Left lung (tissue), 10 donors: ENCODE results near the gene RASSF1. TPM values are rescaled to one million over a fixed set of nuclear protein-coding genes. Genes with fewer than 3 reads are reported as not detected.

ENCODE experiments used
- ATAC-seq: fragments of 200-7000 bp; cut with Tn5 transposase; one replicate; pipeline ENCODE4 v1.9.1; 2020; ENCODE audit warnings: moderate library complexity
- DNase-seq, 4 donors: peaks; one replicate each; pipeline ENCODE4 v3.0.0-alpha.2; 2013 to 2020
- H3K27ac ChIP-seq, 2 donors: fragments of 200-600 bp; sonication (generic) in 1 of 2; one replicate each; pipeline versions ENCODE4 v1.5.0 to v1.8.0; 2020 to 2021
- H3K27me3 ChIP-seq, 2 donors: fragments of 200-600 bp; sonication (generic) in 1 of 2; one replicate each; pipeline versions ENCODE4 v1.5.0 to v1.8.0; 2020 to 2021
- H3K36me3 ChIP-seq, 2 donors: fragments of 200-600 bp; sonication (generic) in 1 of 2; one replicate each; pipeline versions ENCODE4 v1.5.0 to v1.8.0; 2020 to 2021
- H3K4me1 ChIP-seq, 2 donors: fragments of 200-600 bp; one replicate each; pipeline ENCODE4 v1.8.0; 2021
- H3K4me3 ChIP-seq, 2 donors: fragments of 200-600 bp; sonication (generic) in 1 of 2; one replicate each; pipeline versions ENCODE4 v1.5.0 to v1.8.0; 2020 to 2021; ENCODE audit warnings: mild to moderate bottlenecking in 1 of 2
- H3K9me3 ChIP-seq, 2 donors: fragments of 200-600 bp; sonication (generic) in 1 of 2; one replicate each; pipeline versions ENCODE4 v1.5.0 to v1.8.0; 2020 to 2021
- CTCF ChIP-seq, 2 donors: fragments of 200-600 bp; sonication (generic) in 1 of 2; IDR thresholded peaks; one replicate each; pipeline versions ENCODE4 v1.5.0 to v1.8.0; 2021; ENCODE audit warnings: antibody characterized with exemption in 2 of 2
- intact Hi-C, 2 donors: fragments of 100-400 bp; cut with DNase I; formaldehyde crosslinking; loops; one replicate each; pipeline versions ENCODE4 v1.11.2 to v1.14.2; 2022
- polyA plus RNA-seq, 6 donors: library from polyadenylated mRNA; unstranded; fragments of 120-200 nt; gene quantifications; one replicate each; pipeline ENCODE4 v1.2.1, GENCODE V29; 2013; ENCODE audit not compliant: insufficient read length in 6 of 6
- total RNA-seq, 2 donors: library from RNA; stranded (reverse); fragmentation: NEBNext Ultra II Directional; extraction: Animal tissue kit (Norgen Biotek cat#: 25700); gene quantifications; one replicate each; pipeline ENCODE4 v1.2.1, GENCODE V29; 2021
- donor health status: DM: no; HTN: yes; CAD: no.
- donor health status: DM: no; HTN: no; CAD: no.

The RASSF1 gene
- total and polyA plus RNA-seq, 8 donors = 24.9 to 40.7 (median 28.8) TPM

- no peaks in the 10 kb centered on the region for H3K27me3 ChIP-seq
- TF ChIP-seq CTCF (IDR thresholded peaks at IDR 0.05) = no peak
- no peak for ATAC-seq
- H3K4me1 ChIP-seq = peaks cover 29 to 82% of the 10 kb centered on the region in 2 donors
- H3K4me3 ChIP-seq = peak overlapping the region; percentile 69 to 78
- intact Hi-C loops = no loop called here
- H3K36me3 ChIP-seq = peaks cover 4 to 54% of the 10 kb centered on the region in 2 donors
- DNase-seq = no peak
- peak overlapping the region in 1 of 2 donors; percentile 97 for H3K27ac ChIP-seq
- no peaks in the 10 kb centered on the region for H3K9me3 ChIP-seq
Measured at GRCh38 chr3:50351323-50351697, 10.7 kb upstream of the RASSF1 start.

DNA sequence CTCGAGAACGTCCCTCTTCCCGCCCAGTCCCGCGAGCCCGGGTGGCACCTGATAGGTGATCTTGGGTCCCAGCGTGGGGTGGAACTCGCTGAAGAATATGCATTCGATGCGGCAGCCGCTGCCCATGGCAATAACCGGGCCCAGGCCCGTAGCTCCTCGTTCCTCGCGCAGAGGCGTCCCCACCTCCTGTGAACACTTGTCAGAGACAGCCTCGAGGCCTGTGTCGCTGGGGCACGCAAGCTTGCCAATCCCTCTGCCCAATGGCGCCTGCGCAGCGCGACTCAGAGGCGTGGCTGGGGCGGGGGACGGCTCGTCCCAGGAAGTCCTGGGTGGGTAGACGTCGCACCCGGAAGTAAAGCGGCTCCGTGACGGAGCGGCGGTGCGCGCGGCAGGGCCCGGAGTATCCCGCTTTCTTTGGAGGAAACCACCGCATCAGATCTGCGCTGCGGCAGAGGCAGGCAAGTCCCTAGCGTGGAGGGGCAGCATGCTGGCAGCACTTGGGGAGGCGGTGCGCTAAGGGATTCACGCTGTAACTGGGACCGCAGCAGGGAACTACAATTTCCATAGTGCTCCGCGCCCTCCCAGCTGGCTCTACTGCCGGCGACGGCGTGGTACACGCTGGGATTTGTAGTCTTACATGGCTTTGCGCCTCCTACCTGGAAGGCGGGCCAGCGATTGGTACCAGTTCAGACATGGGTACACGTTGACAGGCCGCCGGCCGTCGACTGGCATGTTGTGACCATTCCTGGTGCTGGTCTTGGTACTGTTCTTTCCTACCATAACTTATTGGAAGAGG, 10.1 kb upstream of the RASSF1 start, which contains the start of the genes CYB561D2 and NPRL2:
Gene CYB561D2, plus strand, starts transcription at position 336 of the 796 bp plus-strand sequence. CDS start 572 bp downstream, outside the sequence.
Gene NPRL2, minus strand, starts transcription at position 249 of the 796 bp plus-strand sequence. Its CDS starts 123 bp downstream, at position 126.
- DNase-seq (peak; percentile 95 to 100 (median 97)), ATAC-seq (peak; percentile 96)
- peak within 1 kb of the TSS; percentile 90 to 97 for H3K27ac ChIP-seq
- H3K4me1 ChIP-seq = peaks cover 23 to 82% of the 10 kb centered on the region in 2 donors
- peak within 1 kb of the TSS; percentile 69 to 78 for H3K4me3 ChIP-seq
- H3K36me3 ChIP-seq = peaks cover 4 to 48% of the 10 kb centered on the region in 2 donors
- intact Hi-C loops = no loop called here
- H3K27me3 ChIP-seq = no peaks in the 10 kb centered on the region
- TF ChIP-seq CTCF (IDR thresholded peaks at IDR 0.05) = no peak
- H3K9me3 ChIP-seq = no peaks in the 10 kb centered on the region

DNA sequence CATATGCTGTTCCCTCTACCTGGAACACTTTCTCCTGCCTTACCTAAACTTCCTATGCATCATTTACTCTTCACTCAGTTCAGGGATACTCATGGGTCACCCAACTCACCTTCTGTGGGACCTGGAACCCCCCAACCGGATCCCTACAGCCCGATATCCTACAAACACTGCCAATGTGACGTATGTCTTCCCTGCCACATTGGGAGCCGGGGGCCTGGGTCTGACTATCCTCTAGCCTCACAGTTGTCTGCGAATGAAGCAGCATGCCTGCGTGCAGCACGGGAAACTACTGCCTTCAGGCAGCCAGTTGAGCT, 9.5 kb upstream of the RASSF1 start:
- peaks cover 4 to 43% of the 10 kb centered on the region in 2 donors for H3K36me3 ChIP-seq
- no peaks in the 10 kb centered on the region for H3K9me3 ChIP-seq
- H3K27me3 ChIP-seq = no peaks in the 10 kb centered on the region
- H3K27ac ChIP-seq = peak overlapping the region; percentile 90 to 97
- intact Hi-C loops = no loop called here
- DNase-seq (no peak), ATAC-seq (no peak)
- H3K4me1 ChIP-seq = peaks cover 27 to 82% of the 10 kb centered on the region in 2 donors
- peak overlapping the region; percentile 69 to 78 for H3K4me3 ChIP-seq
- no peak for TF ChIP-seq CTCF (IDR thresholded peaks at IDR 0.05)

- no peaks in the 10 kb centered on the region for H3K9me3 ChIP-seq
- TF ChIP-seq CTCF (IDR thresholded peaks at IDR 0.05) = peak; percentile 43 to 54
- no peaks in the 10 kb centered on the region for H3K27me3 ChIP-seq
- DNase-seq (peak in 2 of 4 donors; percentile 69 to 86), ATAC-seq (peak; percentile 15)
- H3K4me1 ChIP-seq = peaks cover 28 to 64% of the 10 kb centered on the region in 2 donors
- peaks cover 0 to 16% of the 10 kb centered on the region in 2 donors for H3K36me3 ChIP-seq
- intact Hi-C loops = loop anchor here in 1 of 2 donors (5.0 kb wide), 1 partner anchor 195 kb away; no protein-coding TSS in a partner anchor
- H3K27ac ChIP-seq = no peak overlapping the region
- no peak overlapping the region for H3K4me3 ChIP-seq
Measured at GRCh38 chr3:50347187-50347813, 6.7 kb upstream of the RASSF1 start.
